Activated CD8-positive, alpha-beta T cell treated with anti-CD3 and anti-CD28 coated beads for 36 hours (primary cell): ENCODE data around the gene AMIGO1. TPM values are rescaled to one million over a fixed set of nuclear protein-coding genes. Genes with fewer than 3 reads are reported as not detected.

Experiments
- ATAC-seq: fragments of 200-7000 bp; cut with Tn5 transposase; one replicate; pipeline ENCODE4 v1.10.0; 2021; ENCODE audit warnings: mild to moderate bottlenecking, moderate library complexity
- CTCF ChIA-PET: fragments of 350-600 bp; sonication (Branson Sonifier 250); formaldehyde crosslinking; loops from one replicate; lab custom pipeline; 2021; ENCODE audit warnings: antibody characterized with exemption; lab: Charles Lee
- POLR2A ChIA-PET: fragments of 350-600 bp; sonication (Branson Sonifier 250); formaldehyde crosslinking; loops from one replicate; lab custom pipeline; 2021; ENCODE audit warnings: antibody characterized with exemption; lab: Charles Lee
- DNase-seq: peaks from one replicate; pipeline ENCODE4 v3.0.0-alpha.2; 2020
- H3K27ac Mint-ChIP-seq: one replicate; pipeline ENCODE4 v1.8.0; 2021; ENCODE audit warnings: mild to moderate bottlenecking, mixed read lengths
- H3K27me3 Mint-ChIP-seq: one replicate; pipeline ENCODE4 v1.8.0; 2021; ENCODE audit warnings: mixed read lengths
- H3K36me3 Mint-ChIP-seq: one replicate; pipeline ENCODE4 v1.8.0; 2021; ENCODE audit warnings: low read depth, mixed read lengths
- H3K4me1 Mint-ChIP-seq: one replicate; pipeline ENCODE4 v1.8.0; 2021; ENCODE audit warnings: low read depth, mixed read lengths
- H3K4me3 Mint-ChIP-seq: one replicate; pipeline ENCODE4 v1.8.0; 2021; ENCODE audit warnings: mild to moderate bottlenecking, moderate library complexity, mixed read lengths
- H3K9me3 Mint-ChIP-seq: one replicate; pipeline ENCODE4 v1.8.0; 2021; ENCODE audit warnings: mixed read lengths
- intact Hi-C: fragments of 100-400 bp; cut with micrococcal nuclease; formaldehyde crosslinking; loops from one replicate; pipeline ENCODE4 v1.10.0; 2022
- total RNA-seq, 2 experiments: library from RNA; stranded (reverse); gene quantifications; one replicate each; pipeline ENCODE4 v1.2.3, GENCODE V29; 2021
- TF ChIP-seq, protein P1 (sequence below): fragments of 200-600 bp; IDR thresholded peaks from one replicate; pipeline ENCODE4 v1.8.0; 2022; ENCODE audit warnings: antibody characterized with exemption, mild to moderate bottlenecking

Gene AMIGO1
- total RNA-seq, 2 experiments from 2014 or later, result 1.3 to 1.7 TPM

- H3K27ac Mint-ChIP-seq, result no peak within 1 kb of the TSS
- DNase-seq (peak; percentile 30), ATAC-seq (peak; percentile 56)
- peaks cover 53% of the 10 kb centered on the region for H3K27me3 Mint-ChIP-seq
- H3K36me3 Mint-ChIP-seq, result no peaks in the 10 kb centered on the region
- H3K4me1 Mint-ChIP-seq, result peaks cover 2% of the 10 kb centered on the region
- ChIA-PET POLR2A (no interaction called here), CTCF (no interaction called here)
- H3K4me3 Mint-ChIP-seq, result peak within 1 kb of the TSS; percentile 59
- no peaks in the 10 kb centered on the region for H3K9me3 Mint-ChIP-seq
- intact Hi-C loops, result no loop called here
- TF ChIP-seq, protein P1, sequence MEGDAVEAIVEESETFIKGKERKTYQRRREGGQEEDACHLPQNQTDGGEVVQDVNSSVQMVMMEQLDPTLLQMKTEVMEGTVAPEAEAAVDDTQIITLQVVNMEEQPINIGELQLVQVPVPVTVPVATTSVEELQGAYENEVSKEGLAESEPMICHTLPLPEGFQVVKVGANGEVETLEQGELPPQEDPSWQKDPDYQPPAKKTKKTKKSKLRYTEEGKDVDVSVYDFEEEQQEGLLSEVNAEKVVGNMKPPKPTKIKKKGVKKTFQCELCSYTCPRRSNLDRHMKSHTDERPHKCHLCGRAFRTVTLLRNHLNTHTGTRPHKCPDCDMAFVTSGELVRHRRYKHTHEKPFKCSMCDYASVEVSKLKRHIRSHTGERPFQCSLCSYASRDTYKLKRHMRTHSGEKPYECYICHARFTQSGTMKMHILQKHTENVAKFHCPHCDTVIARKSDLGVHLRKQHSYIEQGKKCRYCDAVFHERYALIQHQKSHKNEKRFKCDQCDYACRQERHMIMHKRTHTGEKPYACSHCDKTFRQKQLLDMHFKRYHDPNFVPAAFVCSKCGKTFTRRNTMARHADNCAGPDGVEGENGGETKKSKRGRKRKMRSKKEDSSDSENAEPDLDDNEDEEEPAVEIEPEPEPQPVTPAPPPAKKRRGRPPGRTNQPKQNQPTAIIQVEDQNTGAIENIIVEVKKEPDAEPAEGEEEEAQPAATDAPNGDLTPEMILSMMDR, result no peak
Observed at GRCh38 chr1:109466452-109467300, 42.9 kb downstream of the AMIGO1 start, which contains the start of gene SYPL2. Gene SYPL2 (plus strand): TSS chr1:109466546. CDS start chr1:109466844, 298 bp downstream.

- Mint-ChIP-seq H3K27ac (no peak overlapping the region), H3K4me1 (peaks cover 2% of the 10 kb centered on the region), H3K36me3 (no peaks in the 10 kb centered on the region), H3K9me3 (no peaks in the 10 kb centered on the region), H3K27me3 (peaks cover 56% of the 10 kb centered on the region), H3K4me3 (peak overlapping the region; percentile 59)
- TF ChIP-seq, protein P1, result no peak
- no peak for ATAC-seq
- no peak for DNase-seq
- ChIA-PET POLR2A (no interaction called here), CTCF (no interaction called here)
- intact Hi-C loops, result no loop called here
Observed at GRCh38 chr1:109466125-109466451, 43.4 kb downstream of the AMIGO1 start.

DNA sequence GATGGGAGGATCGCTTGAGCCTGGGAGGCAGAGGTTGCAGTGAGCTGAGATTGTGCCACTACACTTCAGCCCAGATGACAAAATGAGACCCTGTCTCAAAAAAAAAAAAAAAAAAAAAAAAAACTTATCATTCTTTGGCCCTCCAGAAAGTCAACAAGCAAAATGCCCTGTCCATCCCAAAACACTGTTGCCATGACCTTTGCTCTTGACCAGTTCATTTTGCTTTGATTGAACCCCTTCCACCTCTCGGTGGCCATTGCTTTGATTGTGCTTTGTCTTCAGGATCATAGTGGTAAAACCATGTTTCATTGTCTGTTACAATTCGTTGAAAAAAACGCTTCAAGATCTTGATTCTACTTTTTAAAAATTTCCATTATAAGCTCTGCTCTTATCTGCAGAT is 51.7 kb downstream of the AMIGO1 start:
- H3K27ac Mint-ChIP-seq, result no peak overlapping the region
- peaks cover 2% of the 10 kb centered on the region for H3K36me3 Mint-ChIP-seq
- intact Hi-C loops, result no loop called here
- DNase-seq (no peak), ATAC-seq (no peak)
- ChIA-PET CTCF (interaction anchor here (1.4 kb wide), 1 partner anchor 32 kb away, joined by 3 read pairs; no protein-coding TSS in a partner anchor), POLR2A (interaction anchor here (1.0 kb wide), 1 partner anchor 11 kb away, joined by 4 read pairs; no protein-coding TSS in a partner anchor)
- H3K4me1 Mint-ChIP-seq, result no peaks in the 10 kb centered on the region
- H3K27me3 Mint-ChIP-seq, result peaks cover 10% of the 10 kb centered on the region
- peaks cover 12% of the 10 kb centered on the region for H3K9me3 Mint-ChIP-seq
- TF ChIP-seq, protein P1, result no peak
- H3K4me3 Mint-ChIP-seq, result no peak overlapping the region

DNA sequence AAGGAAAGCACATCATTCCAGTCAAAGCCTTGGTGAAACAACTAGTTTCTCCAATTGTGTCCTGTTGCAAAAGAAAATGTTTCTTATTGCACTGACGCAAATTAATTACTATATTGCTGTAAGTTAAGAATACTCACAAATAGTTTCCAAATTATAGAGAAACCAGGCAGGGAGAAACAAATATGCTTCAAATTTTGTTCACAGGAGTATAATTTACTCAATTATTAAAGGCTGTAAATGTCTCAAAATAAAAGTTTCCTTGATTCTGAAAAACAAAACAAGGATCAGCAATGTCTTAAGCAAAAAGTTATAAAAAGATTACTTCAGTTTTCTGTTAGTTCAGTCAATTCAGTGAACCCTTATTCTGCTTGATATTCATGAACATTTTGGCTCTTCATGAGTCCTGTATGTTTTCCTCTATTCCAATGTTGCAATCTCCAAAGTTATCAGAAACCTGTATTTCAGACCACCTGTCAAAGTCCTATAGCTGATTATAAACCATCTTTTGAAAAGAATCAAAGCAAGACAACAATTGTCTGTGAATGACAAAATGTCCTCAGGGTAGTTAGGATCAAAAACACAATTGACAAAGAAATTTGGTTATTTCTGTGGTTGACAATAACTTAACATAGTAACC is 54.9 kb downstream of the AMIGO1 start:
- Mint-ChIP-seq H3K4me3 (no peak overlapping the region), H3K36me3 (peaks cover 2% of the 10 kb centered on the region), H3K4me1 (no peaks in the 10 kb centered on the region), H3K27me3 (peaks cover 15% of the 10 kb centered on the region), H3K27ac (no peak overlapping the region), H3K9me3 (peaks cover 12% of the 10 kb centered on the region)
- DNase-seq (no peak), ATAC-seq (no peak)
- CTCF ChIA-PET, result no interaction called here
- TF ChIP-seq, protein P1, result no peak
- intact Hi-C loops, result no loop called here
- POLR2A ChIA-PET, result interaction anchor here (1.4 kb wide), 1 partner anchor 17 kb away, joined by 5 read pairs; no protein-coding TSS in a partner anchor

Other genes starting within 250 kb of the AMIGO1 start
- 10 to 100 TPM; 12.9 to 14.0 TPM for gene PSRC1, start 226.6 kb downstream of the AMIGO1 start, total RNA-seq
- gene MYBPHL, start 202.7 kb downstream of the AMIGO1 start, total RNA-seq, result not detected
- gene SORT1, start 111.8 kb downstream of the AMIGO1 start, total RNA-seq, result 1 to 10 TPM; 2.5 to 3.2 TPM
- gene PSMA5, start 83.3 kb downstream of the AMIGO1 start, total RNA-seq, result 100 to 1,000 TPM; 192 to 210 TPM
- not detected for gene SYPL2, start 43.2 kb downstream of the AMIGO1 start, total RNA-seq
- 10 to 100 TPM; 11.2 to 13.7 TPM for gene ATXN7L2, start 25.8 kb downstream of the AMIGO1 start, total RNA-seq
- 1 to 10 TPM; 7.0 to 9.5 TPM for gene CYB561D1, start 15.6 kb downstream of the AMIGO1 start, total RNA-seq
- gene GPR61, start 30.1 kb upstream of the AMIGO1 start, total RNA-seq, result under 1 TPM in 1 of 2 experiments, not detected in 1; 0.22 TPM
- 1 to 10 TPM; 7.5 to 7.7 TPM for gene GNAI3, start 38.9 kb upstream of the AMIGO1 start, total RNA-seq
- gene GNAT2, start 109.9 kb upstream of the AMIGO1 start, total RNA-seq, result under 1 TPM; 0.81 to 0.88 TPM
- gene AMPD2, start 110.1 kb upstream of the AMIGO1 start, total RNA-seq, result 100 to 1,000 TPM; 107 to 119 TPM
- 10 to 100 TPM in 1 of 2 experiments, 1 to 10 TPM in 1; 8.3 to 10.5 TPM for gene GSTM4, start 146.4 kb upstream of the AMIGO1 start, total RNA-seq
- 10 to 100 TPM; 13.6 to 16.2 TPM for gene GSTM2, start 158.3 kb upstream of the AMIGO1 start, total RNA-seq
- gene GSTM1, start 178.1 kb upstream of the AMIGO1 start, total RNA-seq, result 10 to 100 TPM; 47.9 to 49.6 TPM
- gene GSTM5, start 202.5 kb upstream of the AMIGO1 start, total RNA-seq, result under 1 TPM; 0.49 to 0.50 TPM
- 10 to 100 TPM; 40.8 to 42.0 TPM for gene GSTM3, start 231.3 kb upstream of the AMIGO1 start, total RNA-seq